ENCODE results near the gene OCRL. TPM values are rescaled to one million over a fixed set of nuclear protein-coding genes. Genes with fewer than 3 reads are reported as not detected.
A peak's percentile ranks its signal among the peaks of the same experiment; 100 is the strongest.

The OCRL gene
- total and polyA plus RNA-seq, 2 of the 13 experiments (the other 11 are each of a cell fraction or from before 2014, with no cell fraction given), result 13.4 to 32.0 TPM

DNA sequence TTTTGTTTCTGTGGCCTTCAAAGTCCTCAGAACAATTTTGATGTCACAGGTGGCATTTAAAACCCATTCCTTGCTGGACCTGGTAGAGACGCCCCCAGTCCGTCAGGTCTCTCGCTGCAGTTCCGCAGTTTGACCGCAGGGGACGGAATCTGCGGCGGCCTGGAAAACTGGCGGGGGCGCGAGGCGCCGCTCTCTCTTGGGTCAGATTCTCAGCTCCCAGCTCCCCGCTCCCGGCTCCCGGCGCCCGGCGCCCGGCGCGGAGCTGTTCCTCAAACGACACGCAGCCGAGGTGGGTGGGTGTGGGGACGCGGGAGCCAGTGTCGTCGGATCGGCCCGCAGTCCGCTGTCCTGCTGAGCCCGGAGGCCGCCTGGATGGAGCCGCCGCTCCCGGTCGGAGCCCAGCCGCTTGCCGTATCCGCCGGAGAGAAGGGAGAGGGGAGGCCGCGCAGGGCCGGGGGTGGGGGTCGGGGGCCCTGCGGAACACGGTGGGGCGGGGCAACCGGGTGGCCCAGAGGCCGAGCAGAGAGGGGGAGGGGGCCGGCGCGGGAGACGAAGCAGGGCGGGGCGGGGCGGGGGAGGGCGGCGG, at the start of gene OCRL (continued):
- TF ChIP-seq SALL1 (CRISPR knock-in tag; IDR thresholded peaks at IDR 0.05) (peak; percentile 51; the same call in 1 of the 2 replicates), ZNF143 (CRISPR knock-in tag; IDR thresholded peaks at IDR 0.05) (0 out of 2 replicates have a peak, but pooled peaks have one; percentile 21), KDM2A (CRISPR knock-in tag; IDR thresholded peaks at IDR 0.05; ENCODE audit: borderline replicate concordance, low read depth) (peak; percentile 20; the same call in 1 of the 2 replicates), ZFY (CRISPR knock-in tag; IDR thresholded peaks at IDR 0.05) (peak; percentile 79), ZMYM4 (CRISPR knock-in tag; IDR thresholded peaks at IDR 0.05) (peak; percentile 63), ZNF777 (CRISPR knock-in tag; IDR thresholded peaks at IDR 0.05) (peak; percentile 52), JARID2 (CRISPR knock-in tag; IDR thresholded peaks at IDR 0.05; ENCODE audit: insufficient replicate concordance) (no peak), POLR2G (IDR thresholded peaks at IDR 0.05; ENCODE audit: low read depth, low read length) (peak; percentile 55; the same call in 1 of the 2 replicates), RXRB (CRISPR knock-in tag; IDR thresholded peaks at IDR 0.05; ENCODE audit: borderline replicate concordance) (0 out of 2 replicates have a peak, but pooled peaks have one; percentile 35), NFKB2 (CRISPR knock-in tag; IDR thresholded peaks at IDR 0.05; ENCODE audit: borderline replicate concordance) (0 out of 2 replicates have a peak, but pooled peaks have one; percentile 28), CHD4 (IDR thresholded peaks at IDR 0.05; ENCODE audit: borderline replicate concordance, low read length) (no peak), REXO4 (CRISPR knock-in tag; IDR thresholded peaks at IDR 0.05; ENCODE audit: borderline replicate concordance) (no peak), JUND (CRISPR knock-in tag; IDR thresholded peaks at IDR 0.05) (no peak), ZNF446 (CRISPR knock-in tag; IDR thresholded peaks at IDR 0.05) (no peak), ARID5B (CRISPR knock-in tag; IDR thresholded peaks at IDR 0.05) (0 out of 2 replicates have a peak, but pooled peaks have one; percentile 10), ZNF562 (CRISPR knock-in tag; IDR thresholded peaks at IDR 0.05; ENCODE audit: borderline replicate concordance) (no peak), SPEN (CRISPR knock-in tag; IDR thresholded peaks at IDR 0.05; ENCODE audit: low read depth) (peak; percentile 32; the same call in 1 of the 2 replicates), MTF1 (CRISPR knock-in tag; IDR thresholded peaks at IDR 0.05) (no peak), ZNF558 (CRISPR knock-in tag; IDR thresholded peaks at IDR 0.05; ENCODE audit: borderline replicate concordance) (no peak), POGZ (CRISPR knock-in tag; IDR thresholded peaks at IDR 0.05) (0 out of 2 replicates have a peak, but pooled peaks have one; percentile 42), ZNF792 (CRISPR knock-in tag; IDR thresholded peaks at IDR 0.05) (no peak)
- TF ChIP-seq, protein P1, sequence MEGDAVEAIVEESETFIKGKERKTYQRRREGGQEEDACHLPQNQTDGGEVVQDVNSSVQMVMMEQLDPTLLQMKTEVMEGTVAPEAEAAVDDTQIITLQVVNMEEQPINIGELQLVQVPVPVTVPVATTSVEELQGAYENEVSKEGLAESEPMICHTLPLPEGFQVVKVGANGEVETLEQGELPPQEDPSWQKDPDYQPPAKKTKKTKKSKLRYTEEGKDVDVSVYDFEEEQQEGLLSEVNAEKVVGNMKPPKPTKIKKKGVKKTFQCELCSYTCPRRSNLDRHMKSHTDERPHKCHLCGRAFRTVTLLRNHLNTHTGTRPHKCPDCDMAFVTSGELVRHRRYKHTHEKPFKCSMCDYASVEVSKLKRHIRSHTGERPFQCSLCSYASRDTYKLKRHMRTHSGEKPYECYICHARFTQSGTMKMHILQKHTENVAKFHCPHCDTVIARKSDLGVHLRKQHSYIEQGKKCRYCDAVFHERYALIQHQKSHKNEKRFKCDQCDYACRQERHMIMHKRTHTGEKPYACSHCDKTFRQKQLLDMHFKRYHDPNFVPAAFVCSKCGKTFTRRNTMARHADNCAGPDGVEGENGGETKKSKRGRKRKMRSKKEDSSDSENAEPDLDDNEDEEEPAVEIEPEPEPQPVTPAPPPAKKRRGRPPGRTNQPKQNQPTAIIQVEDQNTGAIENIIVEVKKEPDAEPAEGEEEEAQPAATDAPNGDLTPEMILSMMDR (CRISPR knock-in tag; IDR thresholded peaks at IDR 0.05), result peak; percentile 76
- TF ChIP-seq, protein P2, sequence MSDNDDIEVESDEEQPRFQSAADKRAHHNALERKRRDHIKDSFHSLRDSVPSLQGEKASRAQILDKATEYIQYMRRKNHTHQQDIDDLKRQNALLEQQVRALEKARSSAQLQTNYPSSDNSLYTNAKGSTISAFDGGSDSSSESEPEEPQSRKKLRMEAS (IDR thresholded peaks at IDR 0.05), result peak; percentile 25; the same call in 1 of the 2 replicates
- TF ChIP-seq, protein P3, sequence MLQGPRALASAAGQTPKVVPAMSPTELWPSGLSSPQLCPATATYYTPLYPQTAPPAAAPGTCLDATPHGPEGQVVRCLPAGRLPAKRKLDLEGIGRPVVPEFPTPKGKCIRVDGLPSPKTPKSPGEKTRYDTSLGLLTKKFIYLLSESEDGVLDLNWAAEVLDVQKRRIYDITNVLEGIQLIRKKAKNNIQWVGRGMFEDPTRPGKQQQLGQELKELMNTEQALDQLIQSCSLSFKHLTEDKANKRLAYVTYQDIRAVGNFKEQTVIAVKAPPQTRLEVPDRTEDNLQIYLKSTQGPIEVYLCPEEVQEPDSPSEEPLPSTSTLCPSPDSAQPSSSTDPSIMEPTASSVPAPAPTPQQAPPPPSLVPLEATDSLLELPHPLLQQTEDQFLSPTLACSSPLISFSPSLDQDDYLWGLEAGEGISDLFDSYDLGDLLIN (CRISPR knock-in tag; IDR thresholded peaks at IDR 0.05; ENCODE audit: borderline replicate concordance), result no peak

Measured in HepG2 (cell line).